CD14-positive monocyte (primary cell): Measurements from ENCODE around the gene BMP4. TPM values are rescaled to one million over a fixed set of nuclear protein-coding genes. Genes with fewer than 3 reads are reported as not detected.

Experiments used
- DNase-seq, 3 donors: peaks; one replicate each; pipeline ENCODE4 v3.0.0-alpha.2; 2011 to 2022
- H2AFZ ChIP-seq: 2 replicates; pipeline ENCODE4 v1.6.0; 2012; ENCODE audit warnings: mild to moderate bottlenecking, low read depth, low read length, inconsistent platforms; ENCODE audit not compliant: insufficient read depth, poor library complexity, severe bottlenecking
- H3K27ac ChIP-seq, 2 donors: 1 replicate in 1 of 2; 2 replicates in 1 of 2; pipeline ENCODE4 v1.5.1; 2012 to 2013; ENCODE audit warnings: low read length in 2 of 2, control low read depth in 1 of 2, inconsistent platforms in 1 of 2, low read depth in 1 of 2, mild to moderate bottlenecking in 1 of 2
- H3K27me3 ChIP-seq, 2 donors: one replicate each; pipeline versions ENCODE4 v1.6.0 to v1.6.1; 2011 to 2013; ENCODE audit warnings: low read length in 2 of 2; ENCODE audit not compliant: control insufficient read depth in 2 of 2, insufficient read depth in 2 of 2
- H3K36me3 ChIP-seq, 2 donors: replicated peaks in 1 of 2; 1 replicate in 1 of 2; 2 replicates in 1 of 2; pipeline versions ENCODE4 v1.5.1 to v1.6.1; 2012 to 2013; ENCODE audit warnings: low read length in 2 of 2, control low read depth in 1 of 2, inconsistent platforms in 1 of 2, mild to moderate bottlenecking in 1 of 2; ENCODE audit not compliant: insufficient read depth in 2 of 2, control insufficient read depth in 1 of 2
- H3K4me1 ChIP-seq, 2 donors: 1 replicate in 1 of 2; 2 replicates in 1 of 2; pipeline versions ENCODE4 v1.5.1 to v1.6.1; 2012 to 2013; ENCODE audit warnings: low read length in 2 of 2, control low read depth in 1 of 2, inconsistent platforms in 1 of 2, mild to moderate bottlenecking in 1 of 2, moderate library complexity in 1 of 2; ENCODE audit not compliant: insufficient read depth in 2 of 2, control insufficient read depth in 1 of 2
- H3K4me2 ChIP-seq: replicated peaks from 2 replicates; pipeline ENCODE3; 2012; ENCODE audit warnings: low read length, moderate library complexity, mild to moderate bottlenecking; ENCODE audit not compliant: poor library complexity, severe bottlenecking; ENCODE audit errors: extremely low read depth
- H3K4me3 ChIP-seq, 3 experiments: fragments of 200-600 bp in 1 of 3; sonication (generic) in 1 of 3; replicated peaks in 1 of 3; 1 replicate in 2 of 3; 2 replicates in 1 of 3; pipeline ENCODE4 v1.5.1; 2011 to 2013; ENCODE audit warnings: low read length in 3 of 3, mild to moderate bottlenecking in 3 of 3, control low read depth in 2 of 3, low read depth in 2 of 3, inconsistent platforms in 1 of 3, moderate library complexity in 1 of 3
- H3K79me2 ChIP-seq: 2 replicates; pipeline ENCODE4 v1.6.0; 2012; ENCODE audit warnings: mild to moderate bottlenecking, control low read depth, inconsistent platforms, low read length, moderate library complexity; ENCODE audit not compliant: insufficient read depth
- H3K9ac ChIP-seq: 2 replicates; pipeline ENCODE4 v1.6.0; 2017; ENCODE audit warnings: low read length, mild to moderate bottlenecking; ENCODE audit not compliant: insufficient read depth, poor library complexity, severe bottlenecking
- H3K9me3 ChIP-seq, 2 donors: replicated peaks in 1 of 2; 1 replicate in 1 of 2; 2 replicates in 1 of 2; pipeline versions ENCODE4 v1.5.1 to v1.6.1; 2012 to 2013; ENCODE audit warnings: low read length in 2 of 2, control low read depth in 1 of 2; ENCODE audit not compliant: control insufficient read depth in 1 of 2, insufficient read depth in 1 of 2
- H4K20me1 ChIP-seq: 2 replicates; pipeline ENCODE4 v1.6.0; 2012; ENCODE audit warnings: mild to moderate bottlenecking, low read length, control low read depth, moderate library complexity; ENCODE audit not compliant: insufficient read depth
- H3K27ac Mint-ChIP-seq, 7 donors: one replicate each; pipeline ENCODE4 v1.8.0; 2020; ENCODE audit warnings: mild to moderate bottlenecking in 7 of 7, mixed read lengths in 7 of 7, moderate library complexity in 6 of 7, inconsistent platforms in 2 of 7
- H3K27me3 Mint-ChIP-seq, 3 donors: one replicate each; pipeline ENCODE4 v1.8.0; 2021 to 2022; ENCODE audit warnings: low read depth in 3 of 3, mild to moderate bottlenecking in 3 of 3, mixed read lengths in 3 of 3, moderate library complexity in 3 of 3, inconsistent platforms in 1 of 3
- H3K36me3 Mint-ChIP-seq, 2 donors: one replicate each; pipeline ENCODE4 v1.8.0; 2020; ENCODE audit warnings: mixed read lengths in 2 of 2, inconsistent platforms in 1 of 2, mild to moderate bottlenecking in 1 of 2
- H3K4me1 Mint-ChIP-seq: one replicate; pipeline ENCODE4 v1.8.0; 2020; ENCODE audit warnings: mild to moderate bottlenecking, mixed read lengths
- H3K4me3 Mint-ChIP-seq, 2 donors: one replicate each; pipeline ENCODE4 v1.8.0; 2020; ENCODE audit warnings: mild to moderate bottlenecking in 2 of 2, mixed read lengths in 2 of 2, moderate library complexity in 1 of 2
- H3K9me3 Mint-ChIP-seq, 7 donors: one replicate each; pipeline ENCODE4 v1.8.0; 2020 to 2022; ENCODE audit warnings: mixed read lengths in 7 of 7, mild to moderate bottlenecking in 6 of 7, moderate library complexity in 6 of 7, inconsistent platforms in 2 of 7
- WGBS: methylation state at CpG from one replicate; pipeline ENCODE4 v1.1.5; 2013; ENCODE audit warnings: missing lambda C conversion rate; ENCODE audit not compliant: insufficient coverage; 5-methylcytosine and 5-hydroxymethylcytosine counted together
- intact Hi-C, 2 donors: fragments of 100-400 bp; cut with micrococcal nuclease; formaldehyde crosslinking; loops; one replicate each; pipeline versions ENCODE4 v1.15.0 to v1.15.1; 2023
- polyA plus RNA-seq, 3 donors: library from polyadenylated mRNA; depleted of rRNA in 1 of 3; unstranded in 2 of 3; stranded (reverse) in 1 of 3; fragments of 300-500 nt in 2 of 3; fragments of >200 nt in 1 of 3; fragmentation: Illumina TruSeq in 2 of 3; gene quantifications; 1 replicate in 2 of 3; 2 replicates in 1 of 3; pipeline ENCODE4 v1.2.3, GENCODE V29; 2012 to 2021
- TF ChIP-seq, protein P1 (sequence below): fragments of 200-600 bp; IDR thresholded peaks from one replicate; pipeline ENCODE4 v1.8.0; 2022; ENCODE audit warnings: antibody characterized with exemption, mild to moderate bottlenecking

Gene BMP4
- polyA plus RNA-seq, 3 donors, result 0.28 TPM; not detected in 2

DNA sequence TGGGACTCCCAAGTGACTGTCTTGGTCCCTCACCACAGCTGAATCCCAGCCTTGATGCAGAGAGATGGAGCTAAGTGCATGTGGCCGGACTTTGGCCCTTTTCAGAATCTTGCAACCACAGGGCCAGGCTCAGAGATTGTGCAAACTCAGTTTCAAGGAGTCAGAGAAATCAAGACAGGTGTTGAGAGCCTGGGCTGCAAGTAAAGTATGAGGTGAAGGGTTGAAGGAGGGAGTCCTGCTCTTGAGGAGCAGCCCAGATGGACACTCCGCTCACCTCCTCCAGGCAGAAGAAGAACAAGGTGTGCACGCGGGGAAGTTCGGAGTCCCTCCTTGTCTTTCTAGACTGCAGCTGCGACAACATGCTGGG is 6.3 kb upstream of the BMP4 start:
- H3K4me3 ChIP-seq, result no peak overlapping the region
- H3K4me1 Mint-ChIP-seq, result no peaks in the 10 kb centered on the region

DNA sequence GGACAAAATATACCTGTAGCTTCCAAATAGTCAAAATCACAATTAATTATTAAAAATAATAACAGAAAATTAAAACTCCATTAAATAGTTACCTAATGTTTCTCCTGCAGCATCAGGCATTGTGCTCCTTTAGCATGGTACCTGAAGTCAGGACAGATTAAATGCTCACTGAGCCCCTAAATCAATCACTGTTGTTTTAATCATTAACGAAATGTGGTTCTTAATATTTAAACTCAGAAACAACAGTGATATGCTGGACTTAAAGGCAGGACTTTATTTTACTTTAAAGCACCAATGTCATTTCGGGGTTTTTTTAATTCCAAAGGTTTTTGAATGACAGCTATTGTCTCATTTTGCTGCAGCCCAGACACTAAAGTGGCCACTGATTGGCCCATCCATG is 2.0 kb upstream of the BMP4 start:
- H3K4me1 ChIP-seq, result peaks cover 23 to 30% of the 10 kb centered on the region in 2 donors
- no peaks in the 10 kb centered on the region for H4K20me1 ChIP-seq
- Mint-ChIP-seq H3K4me3 (no peak overlapping the region), H3K36me3 (peaks cover 0 to 2% of the 10 kb centered on the region in 2 donors), H3K4me1 (peaks cover 24% of the 10 kb centered on the region), H3K27ac (no peak overlapping the region), H3K9me3 (peaks cover 0 to 20% (median 8%) of the 10 kb centered on the region in 7 donors), H3K27me3 (peaks cover 60 to 81% (median 71%) of the 10 kb centered on the region in 3 donors)
- intact Hi-C loops, result no loop called here
- peaks cover 4 to 13% of the 10 kb centered on the region in 2 donors for H3K9me3 ChIP-seq
- no peaks in the 10 kb centered on the region for H3K79me2 ChIP-seq
- no peak overlapping the region for H3K9ac ChIP-seq
- H2AFZ ChIP-seq, result no peak overlapping the region
- peaks cover 69 to 83% of the 10 kb centered on the region in 2 donors for H3K27me3 ChIP-seq
- TF ChIP-seq, protein P1, sequence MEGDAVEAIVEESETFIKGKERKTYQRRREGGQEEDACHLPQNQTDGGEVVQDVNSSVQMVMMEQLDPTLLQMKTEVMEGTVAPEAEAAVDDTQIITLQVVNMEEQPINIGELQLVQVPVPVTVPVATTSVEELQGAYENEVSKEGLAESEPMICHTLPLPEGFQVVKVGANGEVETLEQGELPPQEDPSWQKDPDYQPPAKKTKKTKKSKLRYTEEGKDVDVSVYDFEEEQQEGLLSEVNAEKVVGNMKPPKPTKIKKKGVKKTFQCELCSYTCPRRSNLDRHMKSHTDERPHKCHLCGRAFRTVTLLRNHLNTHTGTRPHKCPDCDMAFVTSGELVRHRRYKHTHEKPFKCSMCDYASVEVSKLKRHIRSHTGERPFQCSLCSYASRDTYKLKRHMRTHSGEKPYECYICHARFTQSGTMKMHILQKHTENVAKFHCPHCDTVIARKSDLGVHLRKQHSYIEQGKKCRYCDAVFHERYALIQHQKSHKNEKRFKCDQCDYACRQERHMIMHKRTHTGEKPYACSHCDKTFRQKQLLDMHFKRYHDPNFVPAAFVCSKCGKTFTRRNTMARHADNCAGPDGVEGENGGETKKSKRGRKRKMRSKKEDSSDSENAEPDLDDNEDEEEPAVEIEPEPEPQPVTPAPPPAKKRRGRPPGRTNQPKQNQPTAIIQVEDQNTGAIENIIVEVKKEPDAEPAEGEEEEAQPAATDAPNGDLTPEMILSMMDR, result no peak
- 100% methylated on average over 1 of the region's 2 CpGs for WGBS
- no peak for DNase-seq
- no peak overlapping the region for H3K4me2 ChIP-seq
- H3K27ac ChIP-seq, result no peak overlapping the region
- H3K4me3 ChIP-seq, result no peak overlapping the region
- no peaks in the 10 kb centered on the region for H3K36me3 ChIP-seq

More for the DNA sequence above, 6.3 kb upstream of the BMP4 start:
- H4K20me1 ChIP-seq, result no peaks in the 10 kb centered on the region
- 45% methylated on average over 6 of the region's 6 CpGs for WGBS
- H3K9me3 ChIP-seq, result no peaks in the 10 kb centered on the region
- no peak overlapping the region for H2AFZ ChIP-seq
- Mint-ChIP-seq H3K36me3 (no peaks in the 10 kb centered on the region), H3K4me3 (peak overlapping the region in 1 of 2 donors; percentile 64), H3K27ac (no peak overlapping the region), H3K27me3 (peaks cover 36 to 69% (median 45%) of the 10 kb centered on the region in 3 donors), H3K9me3 (peaks cover 0 to 17% (median 5%) of the 10 kb centered on the region in 7 donors)
- H3K4me1 ChIP-seq, result no peaks in the 10 kb centered on the region
- TF ChIP-seq, protein P1, result no peak
- intact Hi-C loops, result no loop called here
- DNase-seq, result no peak
- H3K79me2 ChIP-seq, result no peaks in the 10 kb centered on the region
- peaks cover 56 to 70% of the 10 kb centered on the region in 2 donors for H3K27me3 ChIP-seq
- no peak overlapping the region for H3K27ac ChIP-seq
- no peak overlapping the region for H3K4me2 ChIP-seq
- H3K9ac ChIP-seq, result no peak overlapping the region
- no peaks in the 10 kb centered on the region for H3K36me3 ChIP-seq
